Spinal cord (tissue), 10 donors: ENCODE data around the gene ANKRD53. TPM values are rescaled to one million over a fixed set of nuclear protein-coding genes. Genes with fewer than 3 reads are reported as not detected.

ENCODE experiments used
- DNase-seq, 6 donors: peaks; one replicate each; pipeline versions ENCODE4 v3.0.0 to v3.0.0-alpha.2; 2013 to 2015; ENCODE audit warnings: low spot score in 6 of 6, low read depth in 4 of 6
- H3K27ac ChIP-seq: one replicate; pipeline ENCODE4 v1.5.1; 2013; ENCODE audit warnings: low read depth, low read length, control low read depth
- H3K27me3 ChIP-seq: one replicate; pipeline ENCODE4 v1.6.1; 2013; ENCODE audit warnings: low read length; ENCODE audit not compliant: control insufficient read depth, insufficient read depth
- H3K36me3 ChIP-seq: one replicate; pipeline ENCODE4 v1.6.1; 2013; ENCODE audit warnings: low read length; ENCODE audit not compliant: control insufficient read depth, insufficient read depth
- H3K4me1 ChIP-seq: one replicate; pipeline ENCODE4 v1.6.1; 2013; ENCODE audit warnings: low read length; ENCODE audit not compliant: control insufficient read depth, insufficient read depth
- H3K4me3 ChIP-seq: one replicate; pipeline ENCODE4 v1.5.1; 2013; ENCODE audit warnings: low read depth, low read length, control low read depth
- H3K9me3 ChIP-seq: one replicate; pipeline ENCODE4 v1.6.1; 2013; ENCODE audit warnings: low read length; ENCODE audit not compliant: control insufficient read depth, insufficient read depth
- WGBS: methylation state at CpG from one replicate; pipeline ENCODE4 v1.1.5; 2013; ENCODE audit warnings: missing lambda C conversion rate; ENCODE audit not compliant: insufficient coverage; 5-methylcytosine and 5-hydroxymethylcytosine counted together
- polyA plus RNA-seq, 2 donors: library from polyadenylated mRNA; unstranded; fragments of 120-200 nt; gene quantifications; one replicate each; pipeline ENCODE4 v1.2.1, GENCODE V29; 2013; ENCODE audit not compliant: insufficient read length in 2 of 2
- total RNA-seq, 2 donors: library from RNA; depleted of rRNA in 1 of 2; stranded (reverse); fragments of 120-200 nt in 1 of 2; fragments of >200 nt in 1 of 2; gene quantifications; one replicate each; pipeline versions ENCODE4 v1.2.3 to v1.2.4, GENCODE V29; 2013 to 2014
- donor health status: healthy.

The ANKRD53 gene
- total and polyA plus RNA-seq, 4 donors: 0.69 to 6.8 (median 3.7) TPM

GRCh38 chr2:70981866-70982810 is 3.7 kb downstream of the ANKRD53 start:
- no peaks in the 10 kb centered on the region for H3K9me3 ChIP-seq
- H3K36me3 ChIP-seq: peaks cover 34% of the 10 kb centered on the region
- no peaks in the 10 kb centered on the region for H3K27me3 ChIP-seq
- H3K27ac ChIP-seq: no peak overlapping the region
- DNase-seq: no peak
- H3K4me1 ChIP-seq: peaks cover 21% of the 10 kb centered on the region
- no peak overlapping the region for H3K4me3 ChIP-seq
- 90% methylated on average over 10 of the region's 14 CpGs for WGBS

DNA sequence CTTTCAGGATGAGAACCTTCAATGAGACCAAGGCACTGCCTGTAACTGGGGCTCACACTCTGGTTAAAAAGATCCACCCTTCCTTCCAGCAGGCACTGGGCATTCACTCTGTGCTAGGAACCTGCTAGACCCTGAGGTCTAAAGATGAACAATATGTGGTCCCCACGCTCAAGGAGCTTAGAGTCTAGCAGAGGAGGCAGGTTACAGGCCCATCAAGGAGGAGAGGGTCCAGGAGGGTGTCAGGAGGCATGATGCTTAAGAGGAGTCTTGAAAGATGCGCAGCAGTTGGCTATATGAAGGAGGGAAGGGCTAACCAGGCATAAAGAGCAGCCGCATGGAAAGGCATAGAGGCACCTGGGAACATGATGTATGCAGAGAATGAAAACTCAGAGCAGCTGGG is 4.5 kb downstream of the ANKRD53 start:
- H3K4me3 ChIP-seq: no peak overlapping the region
- H3K27ac ChIP-seq: no peak overlapping the region
- no peak for DNase-seq
- H3K4me1 ChIP-seq: peaks cover 17% of the 10 kb centered on the region
- no peaks in the 10 kb centered on the region for H3K27me3 ChIP-seq
- H3K9me3 ChIP-seq: no peaks in the 10 kb centered on the region
- H3K36me3 ChIP-seq: peaks cover 38% of the 10 kb centered on the region
- 98% methylated on average over 3 of the region's 3 CpGs for WGBS

DNA sequence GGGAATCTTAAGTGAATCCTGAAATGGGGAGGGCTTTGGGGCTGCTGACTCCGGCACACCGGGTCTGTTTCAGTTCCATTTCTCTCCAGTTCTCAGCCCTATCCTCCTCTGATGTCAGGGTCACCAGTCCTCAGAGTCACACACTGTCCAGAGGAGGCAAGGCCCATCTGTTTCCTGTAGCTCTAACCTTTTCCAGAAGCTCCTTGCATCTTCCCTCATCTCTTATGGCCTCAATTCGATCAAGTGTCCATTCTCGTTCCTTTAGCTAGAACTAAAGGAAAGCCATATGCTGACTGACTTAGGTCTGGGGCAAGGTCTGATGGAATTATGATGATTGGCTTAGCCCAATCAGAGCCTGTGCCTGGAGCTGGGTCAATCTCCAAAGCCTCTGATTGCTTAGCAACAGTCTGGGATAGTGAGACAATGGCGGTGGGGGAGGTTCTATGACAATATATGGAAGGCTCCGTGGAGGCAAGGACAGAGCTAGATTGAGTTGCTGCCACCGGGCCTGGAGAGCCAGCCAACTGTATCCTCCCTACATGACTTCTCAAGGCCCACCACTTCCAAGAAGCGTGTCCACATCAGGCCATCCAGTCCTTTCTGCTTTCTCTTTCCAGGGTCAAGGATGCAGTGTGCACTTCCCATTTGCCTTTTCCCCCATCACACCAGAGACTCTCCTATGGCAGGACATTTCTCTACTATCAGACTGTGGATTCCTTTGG is 5.2 kb downstream of the ANKRD53 start:
- H3K4me1 ChIP-seq: peaks cover 11% of the 10 kb centered on the region
- 90% methylated on average over 3 of the region's 8 CpGs for WGBS
- H3K27ac ChIP-seq: no peak overlapping the region
- no peaks in the 10 kb centered on the region for H3K9me3 ChIP-seq
- H3K27me3 ChIP-seq: no peaks in the 10 kb centered on the region
- H3K4me3 ChIP-seq: no peak overlapping the region
- H3K36me3 ChIP-seq: peaks cover 45% of the 10 kb centered on the region
- no peak for DNase-seq

DNA sequence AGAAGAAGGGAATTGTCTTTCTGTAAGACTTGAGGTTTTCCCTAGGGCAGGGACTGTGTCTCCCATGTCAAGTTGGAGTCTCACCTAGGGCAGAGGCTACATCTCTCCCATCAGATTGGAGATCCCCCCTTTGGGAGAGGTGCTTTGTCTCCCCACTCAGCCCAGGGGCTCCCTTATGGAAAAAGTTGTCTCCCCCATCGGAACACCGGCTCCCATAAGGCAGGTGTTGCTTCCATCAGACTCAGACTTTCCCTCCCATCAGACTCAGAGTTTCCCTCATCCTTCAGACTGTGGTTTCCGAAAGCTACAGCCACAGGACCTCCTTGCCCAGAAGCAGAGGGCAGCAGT is 5.8 kb downstream of the ANKRD53 start:
- WGBS: 93% methylated on average over 3 of the region's 3 CpGs
- H3K27ac ChIP-seq: no peak overlapping the region
- DNase-seq: no peak
- H3K4me1 ChIP-seq: peaks cover 6% of the 10 kb centered on the region
- no peaks in the 10 kb centered on the region for H3K27me3 ChIP-seq
- no peaks in the 10 kb centered on the region for H3K9me3 ChIP-seq
- H3K4me3 ChIP-seq: no peak overlapping the region
- peaks cover 50% of the 10 kb centered on the region for H3K36me3 ChIP-seq

DNA sequence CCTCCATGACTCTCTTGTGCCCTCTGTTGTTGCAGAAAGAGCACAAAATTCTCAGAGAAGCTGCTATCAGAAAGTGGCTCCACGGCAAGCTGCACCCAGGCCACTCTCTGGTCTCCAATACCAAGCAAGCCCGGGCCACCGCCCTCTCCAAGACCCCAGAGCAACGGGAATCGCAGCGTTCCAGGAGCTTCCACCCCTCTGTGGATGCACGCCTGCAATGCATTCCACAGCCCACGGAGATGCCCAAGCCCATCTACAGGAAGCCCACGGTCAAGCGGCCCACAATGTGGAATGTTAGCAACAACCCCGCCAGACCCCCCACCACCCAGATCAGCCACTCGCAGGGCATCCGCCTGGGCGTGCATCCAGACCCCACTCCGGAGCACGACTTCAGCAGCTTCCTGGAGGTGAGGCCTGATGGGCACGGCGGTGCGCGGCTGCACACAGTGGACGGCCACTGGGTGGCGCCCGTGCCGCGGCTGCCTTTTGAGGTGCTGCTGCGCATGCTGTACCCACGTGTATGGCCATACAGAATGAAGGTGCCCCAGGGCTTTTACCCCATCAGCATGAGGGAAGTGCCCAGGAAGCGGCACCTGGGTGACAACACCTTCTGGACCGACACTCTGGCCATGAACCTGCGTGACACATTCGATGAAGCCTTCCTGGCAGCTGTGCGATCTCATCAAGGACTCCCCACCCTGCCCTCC is 6.3 kb downstream of the ANKRD53 start:
- H3K9me3 ChIP-seq: no peaks in the 10 kb centered on the region
- H3K4me3 ChIP-seq: no peak overlapping the region
- peaks cover 5% of the 10 kb centered on the region for H3K4me1 ChIP-seq
- 26% methylated on average over 28 of the region's 32 CpGs for WGBS
- DNase-seq: peak in 2 of 6 donors; percentile 40 to 56
- no peaks in the 10 kb centered on the region for H3K27me3 ChIP-seq
- peaks cover 50% of the 10 kb centered on the region for H3K36me3 ChIP-seq
- H3K27ac ChIP-seq: no peak overlapping the region

- Histone ChIP-seq H3K27me3 (no peaks in the 10 kb centered on the region), H3K4me3 (no peak overlapping the region), H3K27ac (no peak overlapping the region), H3K4me1 (peaks cover 5% of the 10 kb centered on the region), H3K9me3 (no peaks in the 10 kb centered on the region), H3K36me3 (peaks cover 53% of the 10 kb centered on the region)
- DNase-seq: no peak
- WGBS: no CpG with 5 or more reads among the region's 5 CpGs
These were observed 6.9 kb downstream of the ANKRD53 start for GRCh38 chr2:70985283-70985688.

- H3K27me3 ChIP-seq: no peaks in the 10 kb centered on the region
- no peaks in the 10 kb centered on the region for H3K9me3 ChIP-seq
- 94% methylated on average over 1 of the region's 1 CpG for WGBS
- H3K36me3 ChIP-seq: peaks cover 58% of the 10 kb centered on the region
- peaks cover 5% of the 10 kb centered on the region for H3K4me1 ChIP-seq
- DNase-seq: no peak
- H3K4me3 ChIP-seq: no peak overlapping the region
- no peak overlapping the region for H3K27ac ChIP-seq
These were observed 7.5 kb downstream of the ANKRD53 start for GRCh38 chr2:70985956-70986355.

GRCh38 chr2:70986499-70987189 is 8.2 kb downstream of the ANKRD53 start:
- peaks cover 65% of the 10 kb centered on the region for H3K36me3 ChIP-seq
- H3K9me3 ChIP-seq: no peaks in the 10 kb centered on the region
- WGBS: 97% methylated on average over 4 of the region's 4 CpGs
- no peak overlapping the region for H3K27ac ChIP-seq
- no peaks in the 10 kb centered on the region for H3K27me3 ChIP-seq
- H3K4me3 ChIP-seq: no peak overlapping the region
- no peak for DNase-seq
- H3K4me1 ChIP-seq: peaks cover 8% of the 10 kb centered on the region

GRCh38 chr2:70987386-70987785 is 9.0 kb downstream of the ANKRD53 start:
- WGBS: 100% methylated on average over 1 of the region's 1 CpG
- H3K9me3 ChIP-seq: no peaks in the 10 kb centered on the region
- no peak for DNase-seq
- peaks cover 62% of the 10 kb centered on the region for H3K36me3 ChIP-seq
- peaks cover 8% of the 10 kb centered on the region for H3K4me1 ChIP-seq
- no peaks in the 10 kb centered on the region for H3K27me3 ChIP-seq
- H3K27ac ChIP-seq: no peak overlapping the region
- H3K4me3 ChIP-seq: no peak overlapping the region
